Measurements from ENCODE around the gene ADCYAP1R1.

The ADCYAP1R1 gene

DNA sequence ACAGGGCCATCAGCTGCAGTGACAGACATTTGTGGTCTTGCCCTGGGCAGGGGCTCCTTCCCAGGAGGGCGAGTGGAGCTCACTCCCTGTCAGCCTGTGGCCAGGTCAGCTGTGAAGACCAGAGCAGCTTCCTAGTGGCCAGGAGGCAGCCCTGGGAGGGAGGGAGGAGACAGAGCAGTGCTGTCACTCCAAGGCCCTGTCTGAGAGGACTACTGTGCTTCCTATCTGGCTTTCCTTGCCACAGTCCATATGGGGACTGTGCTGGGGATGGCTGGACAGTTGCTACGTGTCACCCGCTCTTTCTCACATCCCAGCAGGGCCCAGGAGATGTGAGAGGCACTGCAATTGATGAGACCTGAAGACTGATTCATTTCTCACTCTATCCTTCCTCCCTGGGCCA is 15.2 kb upstream of the ADCYAP1R1 start:
- H3K4me3 ChIP-seq (ENCODE audit: low read length) = no peak overlapping the region
- no peak for TF ChIP-seq CTCF (conservative IDR thresholded peaks at IDR 0.05; ENCODE audit: low read length)
- DNase-seq (ENCODE audit: low read depth) = no peak

DNA sequence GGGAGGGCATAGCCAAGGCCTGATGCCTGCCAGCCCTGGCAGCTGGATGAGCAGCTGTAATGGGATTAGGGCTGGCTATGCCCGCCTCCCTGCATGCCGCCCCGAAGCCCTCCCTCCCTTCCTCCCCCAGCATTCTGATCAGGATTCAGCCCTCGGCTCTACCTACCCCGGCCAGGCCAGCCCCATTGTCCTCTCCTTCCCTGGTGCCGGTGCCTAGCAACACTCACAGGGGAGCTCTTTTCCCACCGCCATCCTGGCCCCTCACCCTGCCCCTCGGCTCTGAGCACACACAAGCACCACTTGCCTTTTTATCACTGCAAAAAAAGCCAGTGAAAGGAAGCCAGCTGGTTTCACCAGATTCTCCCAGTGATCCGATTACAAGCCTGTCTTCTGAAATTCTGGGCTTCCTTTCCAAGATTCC is 9.0 kb upstream of the ADCYAP1R1 start:
- no peak for DNase-seq (ENCODE audit: low read depth)
- H3K4me3 ChIP-seq (ENCODE audit: low read length) = no peak overlapping the region
- TF ChIP-seq CTCF (conservative IDR thresholded peaks at IDR 0.05; ENCODE audit: low read length) = no peak

DNA sequence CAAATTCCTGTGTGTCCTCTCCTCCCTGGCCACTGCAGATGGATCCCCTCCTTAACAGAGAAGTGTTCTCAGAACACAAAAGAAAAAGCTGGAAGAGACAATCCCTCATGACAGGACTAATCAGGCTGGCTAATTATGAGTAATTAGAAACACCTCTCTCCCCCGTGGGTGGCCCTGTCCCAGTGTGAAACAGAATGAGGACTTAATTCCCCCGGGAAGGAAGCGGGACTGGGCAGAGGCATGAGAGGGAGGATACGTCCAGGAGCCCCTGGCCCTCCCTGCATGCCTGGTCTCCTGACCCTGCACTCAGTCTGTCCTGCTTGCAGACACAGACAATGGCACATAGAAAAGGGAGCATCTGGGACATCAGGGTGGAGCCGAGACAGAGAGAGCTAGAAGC is 7.6 kb upstream of the ADCYAP1R1 start:
- TF ChIP-seq CTCF (conservative IDR thresholded peaks at IDR 0.05; ENCODE audit: low read length) = no peak
- no peak overlapping the region for H3K4me3 ChIP-seq (ENCODE audit: low read length)
- no peak for DNase-seq (ENCODE audit: low read depth)

- TF ChIP-seq CTCF (conservative IDR thresholded peaks at IDR 0.05; ENCODE audit: low read length) = no peak
- DNase-seq (ENCODE audit: low read depth) = no peak
- H3K4me3 ChIP-seq (ENCODE audit: low read length) = no peak overlapping the region
Measured at GRCh38 chr7:31046723-31047122, 5.4 kb upstream of the ADCYAP1R1 start.

DNA sequence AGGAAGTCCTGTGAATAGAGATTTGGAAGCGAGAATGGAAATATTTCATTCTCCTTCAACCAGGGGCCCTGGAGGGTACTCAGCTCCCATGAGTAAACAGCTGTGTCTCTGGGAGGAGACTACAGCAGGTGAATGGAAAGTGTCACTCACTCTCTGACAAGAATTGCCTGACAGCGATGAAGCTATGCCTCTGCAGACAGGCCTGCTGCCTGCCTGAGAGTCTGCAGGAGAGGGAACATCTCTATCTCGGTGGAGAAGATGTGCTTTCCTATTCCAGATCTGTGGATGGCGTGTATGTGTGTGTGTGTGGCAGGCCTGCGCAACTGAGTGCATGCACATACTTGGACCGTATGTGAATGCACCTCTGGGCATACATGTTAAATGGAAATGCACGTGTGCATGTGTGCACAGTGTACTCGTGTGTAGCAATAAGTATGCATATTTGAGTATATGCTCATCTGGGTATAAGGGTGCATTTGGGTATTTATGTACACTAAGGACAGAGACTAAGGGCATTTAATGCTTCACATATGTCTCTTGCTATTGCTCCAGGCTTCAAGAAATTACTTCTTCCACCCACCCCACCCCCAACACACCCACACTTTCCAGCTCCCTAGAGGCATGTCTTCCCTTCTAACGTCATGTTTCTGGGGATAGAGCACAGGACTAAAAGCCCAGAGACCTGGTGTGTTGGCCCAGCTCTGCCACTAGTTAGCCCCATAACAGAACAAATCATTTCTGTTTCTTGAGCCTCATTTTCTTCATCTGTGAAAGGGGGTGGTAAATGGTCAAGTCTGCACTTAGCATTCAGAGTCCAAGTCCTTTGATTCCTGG is 4.6 kb upstream of the ADCYAP1R1 start:
- DNase-seq (ENCODE audit: low read depth) = no peak
- no peak for TF ChIP-seq CTCF (conservative IDR thresholded peaks at IDR 0.05; ENCODE audit: low read length)
- H3K4me3 ChIP-seq (ENCODE audit: low read length) = no peak overlapping the region

DNA sequence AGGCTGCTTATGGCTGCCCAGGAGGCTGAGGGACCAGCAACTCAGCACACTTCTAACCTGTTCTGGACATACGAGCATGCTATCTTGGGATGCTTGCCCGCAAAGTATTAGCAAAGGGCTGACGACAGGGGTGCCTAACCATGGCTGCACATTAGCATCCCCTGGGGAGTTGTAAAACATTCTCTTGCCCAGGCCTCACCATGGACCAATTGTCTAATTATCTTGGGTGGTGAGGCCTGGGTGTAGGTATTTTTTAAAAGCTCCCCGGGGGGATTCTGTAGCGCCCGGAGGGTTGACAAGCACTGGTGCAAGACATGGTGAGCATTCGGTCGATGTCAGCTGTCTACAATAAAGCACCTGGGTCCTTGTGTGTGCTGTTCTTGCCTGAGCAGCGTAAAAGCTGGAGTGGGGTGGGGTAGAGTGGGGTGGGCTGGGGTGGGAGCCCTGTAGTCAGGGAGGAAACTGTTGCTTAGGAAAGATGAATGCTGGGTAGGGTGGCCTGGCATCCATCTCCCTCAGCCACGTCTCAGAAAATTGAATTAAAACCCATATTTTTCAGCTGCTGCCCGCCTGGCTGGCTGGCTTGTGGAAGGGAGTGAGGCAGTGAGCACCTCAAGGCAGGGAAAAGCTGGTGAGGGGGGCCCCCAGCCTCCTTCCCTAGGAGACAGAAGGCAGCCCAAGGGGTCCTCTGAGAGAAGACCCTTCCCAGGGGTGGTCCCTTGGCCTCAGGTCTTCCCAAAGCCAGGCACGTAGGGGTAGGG is 2.9 kb upstream of the ADCYAP1R1 start:
- no peak overlapping the region for H3K4me3 ChIP-seq (ENCODE audit: low read length)
- DNase-seq (ENCODE audit: low read depth) = no peak
- TF ChIP-seq CTCF (conservative IDR thresholded peaks at IDR 0.05; ENCODE audit: low read length) = no peak

- no peak overlapping the region for H3K4me3 ChIP-seq (ENCODE audit: low read length)
- no peak for DNase-seq (ENCODE audit: low read depth)
- TF ChIP-seq CTCF (conservative IDR thresholded peaks at IDR 0.05; ENCODE audit: low read length) = no peak
Measured at GRCh38 chr7:31052487-31052840, 356 bp downstream of the ADCYAP1R1 start.

Measured in AG10803 (cell line).